CD8-positive, alpha-beta memory T cell (primary cell): ENCODE measurements around the gene ERFE. TPM values are rescaled to one million over a fixed set of nuclear protein-coding genes. Genes with fewer than 3 reads are reported as not detected.
"Not testable (repeated sequence)": the region's sequence is repeated elsewhere in the genome, so short reads cannot be mapped to it uniquely, and the experiment has no call there.

Experiments
- CTCF ChIA-PET: fragments of 350-600 bp; sonication (Branson Sonifier 250); formaldehyde crosslinking; loops from one replicate; lab custom pipeline; 2021; ENCODE audit warnings: antibody characterized with exemption; lab: Charles Lee
- POLR2A ChIA-PET: fragments of 350-600 bp; sonication (Branson Sonifier 250); formaldehyde crosslinking; loops from one replicate; lab custom pipeline; 2021; ENCODE audit warnings: antibody characterized with exemption; lab: Charles Lee
- DNase-seq, 5 donors: peaks; one replicate each; pipeline versions ENCODE4 v3.0.0 to v3.0.0-alpha.2; 2020 to 2022; ENCODE audit warnings: mixed read lengths in 1 of 5
- H3K27ac ChIP-seq: one replicate; pipeline ENCODE4 v1.7.0; 2013; ENCODE audit warnings: low read depth, mild to moderate bottlenecking, low read length, moderate library complexity
- H3K27me3 ChIP-seq: 2 replicates; pipeline ENCODE4 v1.7.0; 2013; ENCODE audit warnings: low read length, mild to moderate bottlenecking; ENCODE audit not compliant: insufficient read depth, poor library complexity, severe bottlenecking
- H3K36me3 ChIP-seq: 2 replicates; pipeline ENCODE4 v1.7.0; 2013; ENCODE audit warnings: mild to moderate bottlenecking, low read length, moderate library complexity; ENCODE audit not compliant: insufficient read depth
- H3K4me1 ChIP-seq: 2 replicates; pipeline ENCODE4 v1.7.0; 2013; ENCODE audit warnings: mild to moderate bottlenecking, low read length, moderate library complexity; ENCODE audit not compliant: insufficient read depth
- H3K4me3 ChIP-seq: 2 replicates; pipeline ENCODE4 v1.7.0; 2013; ENCODE audit warnings: mild to moderate bottlenecking, low read length
- H3K9me3 ChIP-seq: 2 replicates; pipeline ENCODE4 v1.7.0; 2013; ENCODE audit warnings: mild to moderate bottlenecking, low read length
- H3K27ac Mint-ChIP-seq, 8 donors: one replicate each; pipeline ENCODE4 v1.8.0; 2020 to 2021; ENCODE audit warnings: mixed read lengths in 8 of 8, mild to moderate bottlenecking in 6 of 8, inconsistent platforms in 3 of 8, moderate library complexity in 3 of 8
- H3K27me3 Mint-ChIP-seq, 2 donors: one replicate each; pipeline ENCODE4 v1.8.0; 2020 to 2021; ENCODE audit warnings: mixed read lengths in 2 of 2, mild to moderate bottlenecking in 1 of 2, moderate library complexity in 1 of 2
- H3K36me3 Mint-ChIP-seq, 3 donors: one replicate each; pipeline ENCODE4 v1.8.0; 2020 to 2021; ENCODE audit warnings: mixed read lengths in 3 of 3, inconsistent platforms in 1 of 3, mild to moderate bottlenecking in 1 of 3
- H3K4me1 Mint-ChIP-seq, 3 donors: one replicate each; pipeline ENCODE4 v1.8.0; 2020 to 2021; ENCODE audit warnings: mixed read lengths in 3 of 3, inconsistent platforms in 1 of 3, mild to moderate bottlenecking in 1 of 3
- H3K4me3 Mint-ChIP-seq, 7 donors: one replicate each; pipeline ENCODE4 v1.8.0; 2020 to 2021; ENCODE audit warnings: mixed read lengths in 7 of 7, mild to moderate bottlenecking in 6 of 7, moderate library complexity in 4 of 7, inconsistent platforms in 2 of 7
- H3K9me3 Mint-ChIP-seq, 5 donors: one replicate each; pipeline ENCODE4 v1.8.0; 2020 to 2022; ENCODE audit warnings: mixed read lengths in 5 of 5, mild to moderate bottlenecking in 3 of 5, moderate library complexity in 2 of 5, inconsistent platforms in 1 of 5
- polyA plus RNA-seq: library from polyadenylated mRNA; unstranded; fragments of 300-500 nt; fragmentation: Illumina TruSeq; gene quantifications from one replicate; pipeline ENCODE4 v1.2.3, GENCODE V29; 2021
- total RNA-seq, 2 experiments: library from RNA; stranded (reverse); gene quantifications; one replicate each; pipeline ENCODE4 v1.2.3, GENCODE V29; 2021

Gene ERFE
- total RNA-seq (under 1 TPM in 1 of 2 experiments, not detected in 1; 0.24 TPM), polyA plus RNA-seq (not detected)

DNA sequence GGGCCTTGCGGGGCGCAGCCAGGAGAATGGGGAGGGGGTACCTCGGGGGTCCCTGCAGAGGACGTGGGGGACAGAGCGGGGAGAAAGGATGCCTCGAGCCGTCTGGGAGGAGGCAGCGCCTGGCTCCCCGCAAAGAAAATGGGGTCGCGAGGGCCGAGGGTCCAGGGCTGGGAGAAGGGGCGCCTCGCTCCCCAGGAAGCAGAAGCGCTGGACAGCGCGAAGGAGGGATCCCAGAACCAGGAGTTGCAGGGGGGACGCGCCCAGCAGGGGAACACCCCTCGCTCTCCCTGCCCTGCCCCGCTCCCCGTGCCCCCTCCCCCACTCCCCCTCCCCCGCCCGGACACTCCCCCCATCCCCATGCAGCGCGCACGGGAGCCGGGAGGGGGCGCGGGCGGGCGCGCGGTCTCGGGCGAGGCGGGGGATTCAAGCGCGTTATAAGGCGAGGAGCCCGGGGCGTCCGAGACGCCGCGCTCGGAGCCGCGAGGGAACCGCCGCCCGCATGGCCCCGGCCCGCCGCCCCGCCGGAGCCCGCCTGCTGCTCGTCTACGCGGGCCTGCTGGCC is at the start of gene ERFE:
Gene ERFE (plus strand): TSS at position 462 of the 562 bp plus-strand sequence. CDS start 38 bp downstream, at position 500.
- Histone ChIP-seq H3K4me3 (no peak within 1 kb of the TSS), H3K4me1 (peaks cover 9% of the 10 kb centered on the region), H3K27ac (no peak within 1 kb of the TSS), H3K9me3 (no peaks in the 10 kb centered on the region), H3K27me3 (no peaks in the 10 kb centered on the region), H3K36me3 (no peaks in the 10 kb centered on the region)
- Mint-ChIP-seq H3K36me3 (no peaks in the 10 kb centered on the region), H3K4me3 (peak within 1 kb of the TSS; percentile 34 to 77 (median 71)), H3K27ac (no peak within 1 kb of the TSS), H3K4me1 (peaks cover 7 to 19% (median 9%) of the 10 kb centered on the region in 3 donors), H3K9me3 (peaks cover 0 to 2% (median 0%) of the 10 kb centered on the region in 5 donors), H3K27me3 (peaks cover 7 to 18% of the 10 kb centered on the region in 2 donors)
- ChIA-PET POLR2A (no interaction called here), CTCF (no interaction called here)
- peak in 3 of 5 donors; percentile 20 to 47 (median 27) for DNase-seq

DNA sequence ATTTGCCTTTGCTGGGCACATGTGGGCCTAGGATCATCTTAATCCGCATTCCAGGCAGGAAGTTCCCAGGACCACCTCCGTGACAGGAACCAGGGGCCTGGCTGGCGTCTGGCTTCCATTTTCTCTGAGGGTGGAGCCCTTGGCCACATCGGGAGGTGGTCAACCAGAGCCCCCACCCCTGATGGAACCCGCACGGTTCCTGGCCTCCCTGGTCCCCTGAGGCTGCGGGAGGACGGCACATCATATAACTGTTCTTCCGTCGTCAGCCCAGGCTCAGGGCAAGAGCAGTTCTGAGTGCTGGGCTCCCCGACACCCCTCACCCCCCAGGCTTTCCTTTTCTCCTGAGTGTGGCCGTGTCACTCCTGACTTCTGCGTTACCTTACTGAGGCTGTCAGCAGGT is 45.2 kb upstream of the ERFE start:
- Histone ChIP-seq H3K36me3 (no peaks in the 10 kb centered on the region), H3K27me3 (no peaks in the 10 kb centered on the region), H3K4me1 (no peaks in the 10 kb centered on the region), H3K4me3 (no peak overlapping the region), H3K27ac (no peak overlapping the region), H3K9me3 (peaks cover 3% of the 10 kb centered on the region)
- Mint-ChIP-seq H3K9me3 (peaks cover 9 to 17% (median 13%) of the 10 kb centered on the region in 5 donors), H3K4me1 (peaks cover 0 to 7% (median 0%) of the 10 kb centered on the region in 3 donors), H3K27me3 (peaks cover 4 to 10% of the 10 kb centered on the region in 2 donors), H3K36me3 (peaks cover 0 to 10% (median 2%) of the 10 kb centered on the region in 3 donors), H3K27ac (no peak overlapping the region), H3K4me3 (no peak overlapping the region)
- ChIA-PET CTCF (no interaction called here), POLR2A (no interaction called here)
- peak in 1 of 5 donors; percentile 28 for DNase-seq

GRCh38 chr2:238114331-238114841 is 44.4 kb upstream of the ERFE start:
- H3K4me3 Mint-ChIP-seq: no peak overlapping the region
- peak in 1 of 5 donors; percentile 41 for DNase-seq
- H3K4me1 Mint-ChIP-seq: no peaks in the 10 kb centered on the region
- H3K27me3 ChIP-seq: no peaks in the 10 kb centered on the region
- CTCF ChIA-PET: no interaction called here
- peaks cover 0 to 10% (median 2%) of the 10 kb centered on the region in 3 donors for H3K36me3 Mint-ChIP-seq
- H3K9me3 ChIP-seq: peaks cover 3% of the 10 kb centered on the region
- no peak overlapping the region for H3K27ac Mint-ChIP-seq
- no peaks in the 10 kb centered on the region for H3K4me1 ChIP-seq
- no peaks in the 10 kb centered on the region for H3K36me3 ChIP-seq
- peaks cover 9 to 17% (median 13%) of the 10 kb centered on the region in 5 donors for H3K9me3 Mint-ChIP-seq
- no peak overlapping the region for H3K4me3 ChIP-seq
- H3K27me3 Mint-ChIP-seq: peaks cover 4 to 10% of the 10 kb centered on the region in 2 donors
- no peak overlapping the region for H3K27ac ChIP-seq
- POLR2A ChIA-PET: no interaction called here

DNA sequence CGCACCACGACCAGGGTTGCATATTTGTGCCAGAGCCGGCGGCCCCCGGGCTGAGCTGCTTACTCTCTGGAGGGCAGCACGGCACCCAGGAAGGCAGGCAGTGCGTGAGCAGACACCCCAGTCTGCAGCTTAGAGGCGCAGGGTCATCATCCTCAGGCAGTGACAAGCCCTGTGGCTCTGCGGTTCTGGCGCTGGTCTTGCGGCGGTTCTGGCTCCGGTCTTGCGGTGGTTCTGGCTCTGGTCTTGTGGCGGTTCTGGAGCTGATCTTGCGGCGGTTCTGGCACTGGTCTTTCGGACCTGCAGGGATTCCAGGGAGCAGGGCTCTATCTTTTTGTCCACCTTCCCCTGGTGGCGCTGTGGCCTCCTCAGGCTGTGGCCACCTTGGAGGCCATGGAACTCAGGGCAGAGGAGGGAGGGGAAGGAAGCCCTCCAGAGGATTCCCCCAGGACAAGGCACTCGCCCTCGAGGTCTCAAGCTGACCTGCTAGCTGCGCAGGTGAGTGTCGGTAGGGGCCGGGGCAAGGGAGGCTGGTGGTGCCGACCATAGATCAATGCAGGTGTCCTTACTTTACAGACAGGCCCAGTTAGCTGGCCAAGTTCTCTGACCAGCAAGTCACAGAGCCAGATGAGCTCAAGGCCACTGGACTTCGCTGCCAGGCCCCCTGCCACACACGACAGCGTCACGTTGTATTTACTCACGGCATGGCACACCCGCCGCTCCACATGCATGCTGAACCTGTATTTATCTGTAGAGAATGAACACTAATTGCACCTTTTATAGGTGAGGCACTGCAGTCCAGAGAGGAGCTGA is 43.7 kb upstream of the ERFE start:
- ChIA-PET POLR2A (no interaction called here), CTCF (no interaction called here)
- H3K36me3 ChIP-seq: no peaks in the 10 kb centered on the region
- H3K36me3 Mint-ChIP-seq: peaks cover 0 to 10% (median 2%) of the 10 kb centered on the region in 3 donors
- H3K4me1 Mint-ChIP-seq: no peaks in the 10 kb centered on the region
- H3K27me3 Mint-ChIP-seq: peaks cover 4 to 10% of the 10 kb centered on the region in 2 donors
- no peak overlapping the region for H3K4me3 ChIP-seq
- H3K9me3 Mint-ChIP-seq: peaks cover 9 to 17% (median 13%) of the 10 kb centered on the region in 5 donors
- peak in 1 of 5 donors; percentile 26 for DNase-seq
- no peak overlapping the region for H3K27ac ChIP-seq
- peaks cover 3% of the 10 kb centered on the region for H3K9me3 ChIP-seq
- no peaks in the 10 kb centered on the region for H3K4me1 ChIP-seq
- H3K27me3 ChIP-seq: no peaks in the 10 kb centered on the region
- H3K27ac Mint-ChIP-seq: no peak overlapping the region
- no peak overlapping the region for H3K4me3 Mint-ChIP-seq

DNA sequence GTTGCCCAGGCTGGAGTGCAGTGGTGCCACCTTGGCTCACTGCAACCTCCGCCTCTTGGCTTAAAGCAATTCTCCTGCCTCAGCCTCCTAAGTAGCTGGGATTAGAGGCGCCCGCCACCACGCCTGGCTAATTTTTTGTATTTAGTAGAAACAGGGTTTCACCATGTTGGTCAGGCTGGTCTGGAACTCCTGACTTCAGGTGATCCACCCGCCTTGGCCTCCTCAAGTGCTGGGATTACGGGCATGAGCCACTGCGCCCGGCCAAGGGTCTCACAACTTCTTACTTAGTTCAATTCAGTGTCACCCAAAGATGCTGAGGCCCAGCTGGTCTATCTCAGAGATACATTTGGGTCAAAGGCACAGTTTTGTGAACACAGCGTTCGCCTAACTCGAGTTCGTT is 43.1 kb upstream of the ERFE start:
- CTCF ChIA-PET, POLR2A ChIA-PET, H3K27ac Mint-ChIP-seq, H3K27ac ChIP-seq, H3K36me3 ChIP-seq, H3K36me3 Mint-ChIP-seq, H3K4me3 ChIP-seq, H3K4me1 ChIP-seq, H3K9me3 ChIP-seq, H3K4me3 Mint-ChIP-seq, H3K27me3 ChIP-seq, DNase-seq, H3K4me1 Mint-ChIP-seq: not testable (repeated sequence)
- H3K9me3 Mint-ChIP-seq: peaks cover 9 to 17% (median 13%) of the 10 kb centered on the region in 5 donors
- H3K27me3 Mint-ChIP-seq: peaks cover 4 to 10% of the 10 kb centered on the region in 2 donors

- no peaks in the 10 kb centered on the region for H3K4me1 ChIP-seq
- H3K4me3 Mint-ChIP-seq: no peak overlapping the region
- peaks cover 0 to 10% (median 2%) of the 10 kb centered on the region in 3 donors for H3K36me3 Mint-ChIP-seq
- DNase-seq: no peak
- H3K36me3 ChIP-seq: no peaks in the 10 kb centered on the region
- peaks cover 9 to 17% (median 13%) of the 10 kb centered on the region in 5 donors for H3K9me3 Mint-ChIP-seq
- ChIA-PET POLR2A (no interaction called here), CTCF (no interaction called here)
- peaks cover 4 to 10% of the 10 kb centered on the region in 2 donors for H3K27me3 Mint-ChIP-seq
- no peak overlapping the region for H3K27ac ChIP-seq
- H3K27me3 ChIP-seq: no peaks in the 10 kb centered on the region
- H3K4me3 ChIP-seq: no peak overlapping the region
- H3K4me1 Mint-ChIP-seq: no peaks in the 10 kb centered on the region
- no peak overlapping the region for H3K27ac Mint-ChIP-seq
- H3K9me3 ChIP-seq: peaks cover 3% of the 10 kb centered on the region
Observed at GRCh38 chr2:238116298-238117198, 42.2 kb upstream of the ERFE start.

DNA sequence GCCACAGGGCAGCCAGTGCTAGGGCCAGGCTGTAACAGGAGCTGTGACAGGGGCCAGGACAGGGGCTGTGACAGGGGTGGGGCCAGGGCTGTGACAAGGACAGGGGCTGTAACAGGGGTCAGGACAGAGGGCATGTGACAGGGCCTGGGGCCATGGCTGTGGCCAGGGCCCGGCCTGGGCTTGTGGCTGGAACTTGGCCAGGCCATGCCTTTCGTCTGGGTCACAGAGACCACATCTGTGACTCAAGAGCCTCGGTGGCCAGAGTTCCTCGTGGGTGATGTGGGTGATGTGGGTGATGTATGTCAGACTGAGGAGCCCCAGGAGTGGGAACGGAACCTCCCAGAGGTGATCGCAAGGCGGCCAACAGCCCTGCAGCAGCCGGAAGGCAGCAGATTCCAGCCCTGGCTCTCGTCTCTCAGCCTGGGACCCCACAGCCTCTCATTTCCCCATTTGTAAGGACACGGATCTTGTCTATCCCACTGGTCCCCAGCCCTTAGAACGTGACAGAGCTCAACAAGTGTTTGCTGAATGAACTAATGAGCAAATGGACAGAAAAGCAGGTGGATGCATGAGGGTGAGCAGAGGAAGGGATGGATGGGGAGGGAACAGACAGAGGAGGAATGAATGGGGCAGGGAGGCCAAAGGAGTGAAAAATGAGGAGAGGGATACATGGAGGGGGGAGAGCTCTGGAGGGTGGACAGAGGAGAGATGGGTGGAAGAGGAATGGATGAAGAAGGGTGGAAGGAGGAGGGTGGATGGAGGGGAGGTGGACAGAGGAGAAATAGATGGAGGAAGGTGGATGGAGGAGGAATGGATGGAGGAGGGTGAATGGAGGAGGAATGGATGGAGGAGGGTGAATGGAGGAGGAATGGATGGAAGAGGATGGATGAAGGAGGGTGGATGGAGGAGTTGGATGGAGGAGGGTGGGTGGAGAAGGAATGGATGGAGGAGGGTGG is 41.3 kb upstream of the ERFE start:
- peaks cover 8 to 10% (median 8%) of the 10 kb centered on the region in 5 donors for H3K9me3 Mint-ChIP-seq
- no peak overlapping the region for H3K4me3 Mint-ChIP-seq
- CTCF ChIA-PET: no interaction called here
- POLR2A ChIA-PET: no interaction called here
- H3K4me1 ChIP-seq: no peaks in the 10 kb centered on the region
- no peak overlapping the region for H3K27ac ChIP-seq
- H3K27me3 Mint-ChIP-seq: peaks cover 4 to 10% of the 10 kb centered on the region in 2 donors
- H3K27ac Mint-ChIP-seq: no peak overlapping the region
- no peak overlapping the region for H3K4me3 ChIP-seq
- H3K4me1 Mint-ChIP-seq: no peaks in the 10 kb centered on the region
- no peaks in the 10 kb centered on the region for H3K36me3 ChIP-seq
- H3K36me3 Mint-ChIP-seq: peaks cover 0 to 9% (median 2%) of the 10 kb centered on the region in 3 donors
- no peak for DNase-seq
- H3K9me3 ChIP-seq: peaks cover 3% of the 10 kb centered on the region
- no peaks in the 10 kb centered on the region for H3K27me3 ChIP-seq
